A549 (cell line): Measurements from ENCODE around the gene RPS24.

Experiments
- CTCF ChIP-seq: fragments of >200 bp; sonication (Bioruptor Twin); formaldehyde crosslinking; IDR thresholded peaks from 3 replicates; pipeline ENCODE4 v1.5.1; 2016
- GATA3 ChIP-seq: IDR thresholded peaks from 2 replicates; pipeline ENCODE4 v1.6.1; 2012; ENCODE audit warnings: borderline replicate concordance
- POLR2A ChIP-seq: IDR thresholded peaks from 2 replicates; pipeline ENCODE4 v1.6.1; 2012; ENCODE audit warnings: mild to moderate bottlenecking, low read length

- TF ChIP-seq POLR2A = no peak
- no peak for TF ChIP-seq CTCF
- TF ChIP-seq GATA3 = no peak
Observed at GRCh38 chr10:78042752-78043104, 9.1 kb downstream of the RPS24 start.
